WI38 (cell line): Measurements from ENCODE around the gene MGAT2.
A peak's percentile ranks its signal among the peaks of the same experiment; 100 is the strongest.

Experiments used
- H3K4me3 ChIP-seq: 2 replicates; pipeline ENCODE4 v1.5.1; 2011; ENCODE audit warnings: low read depth, mild to moderate bottlenecking, control low read depth, low read length
- CTCF ChIP-seq: IDR thresholded peaks from 2 replicates; pipeline ENCODE4 v1.5.1; 2012; ENCODE audit warnings: low read depth, mild to moderate bottlenecking, control low read depth, low read length

MGAT2 gene

GRCh38 chr14:49623941-49624839 lies 3.6 kb downstream of the MGAT2 start:
- no peak for TF ChIP-seq CTCF
- no peak overlapping the region for H3K4me3 ChIP-seq

GRCh38 chr14:49633640-49634546 lies 13.3 kb downstream of the MGAT2 start:
- peak; percentile 70 for TF ChIP-seq CTCF
- peak overlapping the region; percentile 94 for H3K4me3 ChIP-seq

- no peak for TF ChIP-seq CTCF
Measured at GRCh38 chr14:49634547-49635334, 14.1 kb downstream of the MGAT2 start, which contains the start of gene DNAAF2. Gene DNAAF2, minus strand, starts transcription at chr14:49635244. Its CDS starts 95 bp downstream, at chr14:49635149.

GRCh38 chr14:49636866-49637265 lies 16.3 kb downstream of the MGAT2 start:
- no peak overlapping the region for H3K4me3 ChIP-seq
- no peak for TF ChIP-seq CTCF

More at GRCh38 chr14:49634547-49635334, 14.1 kb downstream of the MGAT2 start, which contains the start of gene DNAAF2:
- peak within 1 kb of the TSS; percentile 94 for H3K4me3 ChIP-seq

GRCh38 chr14:49637534-49638078 lies 17.0 kb downstream of the MGAT2 start:
- TF ChIP-seq CTCF, result no peak
- H3K4me3 ChIP-seq, result no peak overlapping the region

GRCh38 chr14:49640540-49641417 lies 20.2 kb downstream of the MGAT2 start:
- no peak overlapping the region for H3K4me3 ChIP-seq
- TF ChIP-seq CTCF, result no peak
